K562 (cell line): Measurements from ENCODE around the gene OSBPL7. TPM values are rescaled to one million over a fixed set of nuclear protein-coding genes. Genes with fewer than 3 reads are reported as not detected.
A peak's percentile ranks its signal among the peaks of the same experiment; 100 is the strongest.

Source experiments
- ATAC-seq: fragments of 200-7000 bp; cut with Tn5 transposase; 3 replicates; pipeline ENCODE4 v1.9.1; 2020; ENCODE audit warnings: moderate library complexity
- BruUV-seq: library from RNA; stranded (reverse); fragments of 400-500 nt; replicated peaks from 2 replicates; lab custom pipeline; 2021; lab: Mats Ljungman, UMichigan
- CTCF ChIA-PET: fragments of 300-600 bp; formaldehyde crosslinking; extraction: SDS; loops from one replicate; lab custom pipeline; 2021; ENCODE audit warnings: low intra/inter-chr PET ratio; lab: Yijun Ruan, JAX
- POLR2A ChIA-PET: fragments of 300-600, 350-650 bp; sonication (Branson Sonifier 250); formaldehyde crosslinking; extraction: SDS; loops from one replicate; lab custom pipeline; 2021; ENCODE audit warnings: antibody characterized with exemption, inconsistent platforms; lab: Yijun Ruan, JAX
- DNase-seq, 4 experiments: peaks; one replicate each; pipeline versions ENCODE4 v3.0.0 to v3.0.0-alpha.2; 2011 to 2018; ENCODE audit warnings: low spot score in 3 of 4, mixed read lengths in 3 of 4; ENCODE audit errors: extremely low read depth in 1 of 4
- FAIRE-seq: peaks from 2 replicates; lab custom pipeline; 2011; peaks lifted over from hg19 to GRCh38; lab: Jason Lieb, UNC
- H2AFZ ChIP-seq: 2 replicates; pipeline ENCODE4 v1.6.0; 2011; ENCODE audit warnings: low read depth, low read length, control low read depth, inconsistent platforms
- H3K27ac ChIP-seq: fragments of 200-600 bp; 3 replicates; pipeline ENCODE4 v1.8.0; 2011; ENCODE audit warnings: low read depth, mild to moderate bottlenecking, control low read depth, inconsistent platforms, low read length, moderate library complexity, mixed read lengths; ENCODE audit errors: extremely low read depth
- H3K27me3 ChIP-seq, 2 experiments: fragments of 300-600 bp in 1 of 2; 2 replicates in 1 of 2; 3 replicates in 1 of 2; pipeline versions ENCODE4 v1.6.0 to v1.8.0; 2011; ENCODE audit warnings: inconsistent platforms in 2 of 2, low read length in 2 of 2, mild to moderate bottlenecking in 1 of 2, mixed read lengths in 1 of 2, moderate library complexity in 1 of 2; ENCODE audit not compliant: control insufficient read depth in 2 of 2, insufficient read depth in 2 of 2
- H3K36me3 ChIP-seq: fragments of 300-600 bp; 3 replicates; pipeline ENCODE4 v1.8.0; 2011; ENCODE audit warnings: mild to moderate bottlenecking, low read length, inconsistent platforms; ENCODE audit not compliant: control insufficient read depth, insufficient read depth
- H3K4me1 ChIP-seq, 2 experiments: fragments of 200-600 bp in 1 of 2; replicated peaks in 1 of 2; 2 replicates in 1 of 2; 3 replicates in 1 of 2; pipeline versions ENCODE4 v1.5.1 to v1.8.0; 2011; ENCODE audit warnings: inconsistent platforms in 2 of 2, low read length in 2 of 2, mild to moderate bottlenecking in 1 of 2, mixed read lengths in 1 of 2, moderate library complexity in 1 of 2; ENCODE audit not compliant: control insufficient read depth in 2 of 2, insufficient read depth in 2 of 2
- H3K4me2 ChIP-seq: 2 replicates; pipeline ENCODE4 v1.6.1; 2011; ENCODE audit warnings: low read length, control low read depth, inconsistent platforms, mixed read lengths; ENCODE audit not compliant: insufficient read depth
- H3K4me3 ChIP-seq: fragments of 200-600 bp; sonication (generic), shearing (Covaris generic); 2 replicates; pipeline ENCODE4 v1.5.1; 2016; ENCODE audit warnings: control low read depth, inconsistent platforms
- H3K79me2 ChIP-seq: fragments of 200-600 bp; 3 replicates; pipeline ENCODE4 v1.8.0; 2011; ENCODE audit warnings: low read length, inconsistent platforms; ENCODE audit not compliant: control insufficient read depth, insufficient read depth
- H3K9ac ChIP-seq, 2 experiments: 2 replicates each; pipeline versions ENCODE4 v1.6.0 to v1.6.1; 2011; ENCODE audit warnings: low read depth in 2 of 2, low read length in 2 of 2, control low read depth in 1 of 2, inconsistent platforms in 1 of 2, mild to moderate bottlenecking in 1 of 2, mixed read lengths in 1 of 2; ENCODE audit not compliant: insufficient read depth in 1 of 2
- H3K9me1 ChIP-seq: one replicate; pipeline ENCODE4 v1.6.0; 2011; ENCODE audit warnings: inconsistent platforms, mild to moderate bottlenecking, low read length, moderate library complexity; ENCODE audit not compliant: control insufficient read depth, insufficient read depth
- H3K9me3 ChIP-seq: replicated peaks from 2 replicates; pipeline ENCODE4 v1.5.1; 2011; ENCODE audit warnings: low read depth, low read length, inconsistent platforms; ENCODE audit not compliant: control insufficient read depth, insufficient read depth
- H4K20me1 ChIP-seq: replicated peaks from 2 replicates; pipeline ENCODE4 v1.6.1; 2011; ENCODE audit warnings: low read length, inconsistent platforms, mixed read lengths; ENCODE audit not compliant: control insufficient read depth, insufficient read depth
- HCFC1 ChIP-seq: IDR thresholded peaks from 2 replicates; pipeline ENCODE4 v1.6.1; 2012; ENCODE audit warnings: low read depth, low read length, improper control_type of control experiment
- HDAC6 ChIP-seq: IDR thresholded peaks from 2 replicates; pipeline ENCODE4 v1.6.1; 2012; ENCODE audit warnings: low read depth, mild to moderate bottlenecking, control low read depth, inconsistent platforms, low read length, moderate library complexity
- NRF1 ChIP-seq, 2 experiments: fragments of 450-650 bp; IDR thresholded peaks in 1 of 2; conservative IDR thresholded peaks in 1 of 2; 2 replicates each; pipeline ENCODE4 v1.6.1; 2014; ENCODE audit warnings: mild to moderate bottlenecking in 2 of 2
- RAD21 ChIP-seq, 2 experiments: fragments of 250-450 bp in 1 of 2; fragments of 450-650 bp in 1 of 2; sonication (Bioruptor Pico) in 1 of 2; formaldehyde crosslinking in 1 of 2; IDR thresholded peaks in 1 of 2; conservative IDR thresholded peaks in 1 of 2; 2 replicates each; pipeline versions ENCODE4 v1.4.0 to v1.8.0; 2020 to 2022; ENCODE audit warnings: mild to moderate bottlenecking in 2 of 2, moderate library complexity in 1 of 2
- RBM25 ChIP-seq: fragments of 200-400 bp; formaldehyde crosslinking; IDR thresholded peaks from 2 replicates; pipeline ENCODE4 v1.6.1; 2018; ENCODE audit warnings: low read length, low read depth, moderate library complexity; ENCODE audit not compliant: severe bottlenecking
- SOX6 ChIP-seq: fragments of 450-650 bp; IDR thresholded peaks from 2 replicates; pipeline ENCODE4 v1.6.1; 2014; ENCODE audit warnings: mild to moderate bottlenecking
- SRSF7 ChIP-seq: fragments of 200-400 bp; formaldehyde crosslinking; optimal IDR thresholded peaks from 2 replicates; pipeline ENCODE3; 2017; ENCODE audit warnings: mild to moderate bottlenecking, low read depth, low read length
- ZNF274 ChIP-seq: IDR thresholded peaks from 2 replicates; pipeline ENCODE4 v1.6.1; 2011; ENCODE audit warnings: low read depth, mild to moderate bottlenecking, low read length, moderate library complexity, borderline replicate concordance
- ZNF507 ChIP-seq: conservative IDR thresholded peaks from 2 replicates; pipeline ENCODE4 v1.6.1; 2017; ENCODE audit warnings: missing genetic modification characterization, missing compliant biosample characterization
- WGBS: fragments of 100-300 bp; shearing (Covaris generic); methylation state at CpG from one replicate; pipeline ENCODE4 v1.1.6; 2016; ENCODE audit warnings: low coverage, mixed read lengths; ENCODE audit not compliant: insufficient coverage; ENCODE audit errors: missing lambda C conversion rate; 5-methylcytosine and 5-hydroxymethylcytosine counted together
- in situ Hi-C: fragments of 300-500 bp; cut with MboI; formaldehyde crosslinking; loops from 4 replicates; pipeline ENCODE4 v1.15.0; 2018; ENCODE audit warnings: inconsistent platforms, mixed read lengths
- intact Hi-C: fragments of 100-400 bp; cut with micrococcal nuclease; formaldehyde crosslinking; loops from 2 replicates; pipeline ENCODE4 v1.14.2; 2022
- polyA plus RNA-seq, 8 experiments: library from polyadenylated mRNA; depleted of rRNA in 4 of 8; stranded (reverse) in 5 of 8; unstranded in 3 of 8; fragments of >200 nt; fragmentation: Nextera tagmentation in 2 of 8; fragmentation: Illumina TruSeq in 1 of 8; extraction: Ambion mirVana in 2 of 8; extraction: Trizol in 1 of 8; gene quantifications; 2 replicates each; pipeline versions ENCODE4 v1.2.1 to v1.2.3, GENCODE V29; 2011 to 2014; ENCODE audit warnings: inconsistent platforms in 1 of 8, missing spikeins in 1 of 8
- total RNA-seq, 7 experiments: library from RNA; depleted of rRNA in 6 of 7; stranded (reverse); fragments of >200 nt in 6 of 7; fragmentation: Illumina TruSeq in 2 of 7; extraction: Trizol in 2 of 7; gene quantifications; 2 replicates each; pipeline versions ENCODE4 v1.2.1 to v1.2.3, GENCODE V29; 2011 to 2021; ENCODE audit warnings: low replicate concordance in 1 of 7
- TF ChIP-seq, protein P1 (sequence below): fragments of 450-650 bp; IDR thresholded peaks from 2 replicates; pipeline ENCODE4 v1.6.1; 2017; ENCODE audit warnings: antibody characterized with exemption, mild to moderate bottlenecking

Gene OSBPL7
- total and polyA plus RNA-seq, 9 of the 15 experiments (the other 6 are each of a cell fraction or from before 2014, with no cell fraction given), result 0.32 to 11.9 (median 5.8) TPM

DNA sequence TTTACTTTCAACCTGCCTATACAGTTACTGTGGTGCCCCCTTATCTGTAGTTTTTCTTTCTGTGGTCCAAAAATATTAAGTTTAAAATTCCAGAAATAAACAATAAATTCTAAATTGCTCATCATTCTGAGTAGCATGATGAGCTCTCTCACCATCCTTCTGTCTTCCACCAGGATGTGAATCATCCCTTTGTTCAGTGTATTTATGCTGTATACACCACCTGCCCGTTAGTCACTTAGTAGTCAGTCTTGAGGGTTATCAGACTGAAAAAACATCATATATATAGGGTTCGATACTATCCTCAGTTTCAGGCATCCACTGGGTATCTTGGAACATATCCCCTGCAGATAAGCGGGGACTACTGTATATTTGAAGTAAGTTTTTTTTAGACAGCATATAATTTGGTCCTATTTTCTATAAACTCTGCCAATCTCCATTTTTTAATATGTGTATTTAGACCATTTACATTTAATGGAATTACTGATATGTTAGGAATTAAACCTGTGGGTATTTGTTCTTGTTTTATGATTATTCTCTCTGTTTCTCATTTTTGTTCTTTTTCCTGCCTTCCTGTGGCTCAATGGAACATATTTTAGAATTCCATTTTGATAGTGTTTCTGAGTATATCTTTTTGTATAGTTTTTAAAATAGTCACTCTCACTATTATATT is 57.5 kb downstream of the OSBPL7 start (continued):
- TF ChIP-seq, protein P1, sequence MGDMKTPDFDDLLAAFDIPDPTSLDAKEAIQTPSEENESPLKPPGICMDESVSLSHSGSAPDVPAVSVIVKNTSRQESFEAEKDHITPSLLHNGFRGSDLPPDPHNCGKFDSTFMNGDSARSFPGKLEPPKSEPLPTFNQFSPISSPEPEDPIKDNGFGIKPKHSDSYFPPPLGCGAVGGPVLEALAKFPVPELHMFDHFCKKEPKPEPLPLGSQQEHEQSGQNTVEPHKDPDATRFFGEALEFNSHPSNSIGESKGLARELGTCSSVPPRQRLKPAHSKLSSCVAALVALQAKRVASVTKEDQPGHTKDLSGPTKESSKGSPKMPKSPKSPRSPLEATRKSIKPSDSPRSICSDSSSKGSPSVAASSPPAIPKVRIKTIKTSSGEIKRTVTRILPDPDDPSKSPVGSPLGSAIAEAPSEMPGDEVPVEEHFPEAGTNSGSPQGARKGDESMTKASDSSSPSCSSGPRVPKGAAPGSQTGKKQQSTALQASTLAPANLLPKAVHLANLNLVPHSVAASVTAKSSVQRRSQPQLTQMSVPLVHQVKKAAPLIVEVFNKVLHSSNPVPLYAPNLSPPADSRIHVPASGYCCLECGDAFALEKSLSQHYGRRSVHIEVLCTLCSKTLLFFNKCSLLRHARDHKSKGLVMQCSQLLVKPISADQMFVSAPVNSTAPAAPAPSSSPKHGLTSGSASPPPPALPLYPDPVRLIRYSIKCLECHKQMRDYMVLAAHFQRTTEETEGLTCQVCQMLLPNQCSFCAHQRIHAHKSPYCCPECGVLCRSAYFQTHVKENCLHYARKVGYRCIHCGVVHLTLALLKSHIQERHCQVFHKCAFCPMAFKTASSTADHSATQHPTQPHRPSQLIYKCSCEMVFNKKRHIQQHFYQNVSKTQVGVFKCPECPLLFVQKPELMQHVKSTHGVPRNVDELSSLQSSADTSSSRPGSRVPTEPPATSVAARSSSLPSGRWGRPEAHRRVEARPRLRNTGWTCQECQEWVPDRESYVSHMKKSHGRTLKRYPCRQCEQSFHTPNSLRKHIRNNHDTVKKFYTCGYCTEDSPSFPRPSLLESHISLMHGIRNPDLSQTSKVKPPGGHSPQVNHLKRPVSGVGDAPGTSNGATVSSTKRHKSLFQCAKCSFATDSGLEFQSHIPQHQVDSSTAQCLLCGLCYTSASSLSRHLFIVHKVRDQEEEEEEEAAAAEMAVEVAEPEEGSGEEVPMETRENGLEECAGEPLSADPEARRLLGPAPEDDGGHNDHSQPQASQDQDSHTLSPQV, result no peak
- peak; percentile 92 for TF ChIP-seq ZNF507 (tag)

DNA sequence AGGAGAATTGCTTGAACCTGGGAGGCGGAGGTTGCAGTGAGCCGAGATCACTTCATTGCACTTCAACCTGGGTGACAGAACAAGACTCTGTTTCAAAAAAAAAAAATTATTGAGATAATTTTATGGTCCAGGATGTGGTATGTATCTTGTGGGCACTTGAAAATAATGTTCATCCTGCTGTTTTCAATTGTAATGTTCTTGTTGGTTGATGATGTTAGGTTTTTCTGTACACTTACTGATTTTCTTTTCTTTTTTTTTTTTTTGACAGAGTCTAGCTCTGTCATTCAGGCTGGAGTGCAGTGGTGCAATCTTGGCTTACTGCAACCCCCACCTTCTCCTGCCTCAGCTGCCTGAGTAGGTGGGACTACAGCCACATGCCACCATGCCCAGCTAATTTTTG is 58.9 kb downstream of the OSBPL7 start:
- in situ Hi-C loops, result no loop called here

More for the DNA sequence above, 58.9 kb downstream of the OSBPL7 start:
- TF ChIP-seq NRF1 (conservative IDR thresholded peaks at IDR 0.05 in 1 of 2, IDR thresholded peaks at IDR 0.05 in 1 of 2) (no peak), HCFC1 (no peak), ZNF274 (no peak), HDAC6 (no peak), SRSF7 (no peak), RAD21 (CRISPR knock-in tag; conservative IDR thresholded peaks at IDR 0.05 in 1 of 2, IDR thresholded peaks at IDR 0.05 in 1 of 2) (no peak), SOX6 (no peak), RBM25 (no peak)
- TF ChIP-seq, protein P1, result no peak
- ChIA-PET POLR2A (interaction anchor here (0.9 kb wide), 1 partner anchor 44 kb away, joined by 3 read pairs; no protein-coding TSS in a partner anchor), CTCF (interaction anchor here (0.9 kb wide), 1 partner anchor 40 kb away, joined by 4 read pairs; no protein-coding TSS in a partner anchor)
- no peaks in the 10 kb centered on the region for H3K9me3 ChIP-seq
- DNase-seq (no peak), FAIRE-seq (no peak), ATAC-seq (no peak)
- intact Hi-C loops, result no loop called here
- no peaks in the 10 kb centered on the region for H4K20me1 ChIP-seq
- no peak overlapping the region for H3K4me2 ChIP-seq
- H3K9ac ChIP-seq, result no peak overlapping the region
- peaks cover 5 to 13% of the 10 kb centered on the region in 2 experiments; a peak in 3 of 5 replicates for H3K27me3 ChIP-seq
- H3K9me1 ChIP-seq, result no peaks in the 10 kb centered on the region
- no peaks in the 10 kb centered on the region for H3K79me2 ChIP-seq
- no peak overlapping the region for H3K4me3 ChIP-seq
- no peak overlapping the region for H3K27ac ChIP-seq
- no peaks in the 10 kb centered on the region for H3K4me1 ChIP-seq
- no peaks in the 10 kb centered on the region for H3K36me3 ChIP-seq
- no TSS peak for BruUV-seq
- 5% methylated on average over 2 of the region's 2 CpGs for WGBS
- H2AFZ ChIP-seq, result no peak overlapping the region
